LNCaP clone FGC (cell line): ENCODE data around the gene CD6.
"Not testable (repeated sequence)": the region's sequence is repeated elsewhere in the genome, so short reads cannot be mapped to it uniquely, and the experiment has no call there.

Experiments
- DNase-seq: peaks from one replicate; pipeline ENCODE4 v3.0.0-alpha.2; 2011; ENCODE audit warnings: low read depth
- H3K4me3 ChIP-seq: 2 replicates; pipeline ENCODE4 v1.5.1; 2011; ENCODE audit warnings: mild to moderate bottlenecking, low read depth, low read length, control low read depth
- TF ChIP-seq, protein P1 (sequence below): IDR thresholded peaks from 2 replicates; pipeline ENCODE4 v1.5.1; 2012; ENCODE audit warnings: mild to moderate bottlenecking; ENCODE audit not compliant: control insufficient read depth, insufficient read depth; ENCODE audit errors: extremely low read depth

Gene CD6

DNA sequence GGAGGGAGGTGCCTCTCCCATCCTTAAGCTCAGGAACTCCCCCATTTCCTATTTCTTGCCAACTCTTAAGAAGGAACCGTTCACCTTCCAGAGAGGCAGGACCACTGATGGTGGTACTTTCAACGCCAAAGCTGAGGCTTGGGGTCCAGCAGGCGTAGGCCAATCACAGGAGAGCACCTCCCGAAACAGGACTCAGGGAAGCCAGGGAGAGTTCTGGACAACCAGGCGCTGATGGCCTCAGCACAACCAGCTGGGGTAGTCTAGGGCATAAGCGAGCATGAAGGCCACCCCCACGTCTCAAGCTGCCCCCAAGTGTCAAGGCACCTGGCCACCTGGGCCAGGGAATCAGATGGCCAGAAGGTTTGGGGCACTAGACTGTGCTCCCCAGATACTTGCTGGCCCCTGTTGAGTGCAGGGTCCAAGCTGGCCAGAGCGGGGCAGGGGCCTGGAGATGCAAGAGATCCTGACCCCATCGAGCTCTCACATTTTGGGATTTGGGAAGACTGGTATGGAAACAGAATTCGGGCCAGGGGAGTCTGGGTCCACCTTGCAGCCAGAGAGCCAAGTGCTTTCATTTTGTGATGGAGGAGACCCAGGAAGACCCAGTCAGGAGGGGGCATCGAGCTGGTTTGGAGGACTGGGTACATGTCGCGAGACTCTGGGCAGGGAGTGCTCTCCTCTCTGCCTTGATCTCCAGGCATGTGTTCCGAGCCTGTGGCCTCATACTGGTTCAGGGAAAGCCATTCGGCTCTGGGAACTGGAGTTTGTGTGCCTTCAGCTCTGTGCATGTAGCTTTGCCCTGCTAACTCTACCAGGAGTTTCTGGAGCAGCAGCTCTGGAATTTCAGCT lies 926 bp downstream of the CD6 start:
- no peak for DNase-seq

DNA sequence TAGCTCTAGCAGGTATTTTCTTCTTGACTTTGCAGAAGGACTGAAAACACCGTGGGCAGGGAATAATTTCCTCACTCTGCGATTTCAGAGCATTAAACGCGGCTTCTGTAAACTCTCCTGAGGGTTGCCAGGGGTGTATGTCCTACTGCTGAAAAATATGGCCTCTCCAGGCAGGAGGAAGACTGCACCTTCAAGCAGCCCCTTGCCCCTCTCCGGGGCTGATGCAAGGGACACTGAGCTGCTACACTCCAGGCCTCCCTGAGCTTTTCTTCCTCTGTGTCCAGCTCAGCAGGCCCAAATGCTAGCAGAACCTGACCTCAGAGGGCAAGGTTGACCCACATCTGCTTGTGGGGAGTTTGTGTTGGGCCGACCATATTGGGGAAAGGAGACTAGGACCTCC lies 2.2 kb downstream of the CD6 start:
- TF ChIP-seq, protein P1, sequence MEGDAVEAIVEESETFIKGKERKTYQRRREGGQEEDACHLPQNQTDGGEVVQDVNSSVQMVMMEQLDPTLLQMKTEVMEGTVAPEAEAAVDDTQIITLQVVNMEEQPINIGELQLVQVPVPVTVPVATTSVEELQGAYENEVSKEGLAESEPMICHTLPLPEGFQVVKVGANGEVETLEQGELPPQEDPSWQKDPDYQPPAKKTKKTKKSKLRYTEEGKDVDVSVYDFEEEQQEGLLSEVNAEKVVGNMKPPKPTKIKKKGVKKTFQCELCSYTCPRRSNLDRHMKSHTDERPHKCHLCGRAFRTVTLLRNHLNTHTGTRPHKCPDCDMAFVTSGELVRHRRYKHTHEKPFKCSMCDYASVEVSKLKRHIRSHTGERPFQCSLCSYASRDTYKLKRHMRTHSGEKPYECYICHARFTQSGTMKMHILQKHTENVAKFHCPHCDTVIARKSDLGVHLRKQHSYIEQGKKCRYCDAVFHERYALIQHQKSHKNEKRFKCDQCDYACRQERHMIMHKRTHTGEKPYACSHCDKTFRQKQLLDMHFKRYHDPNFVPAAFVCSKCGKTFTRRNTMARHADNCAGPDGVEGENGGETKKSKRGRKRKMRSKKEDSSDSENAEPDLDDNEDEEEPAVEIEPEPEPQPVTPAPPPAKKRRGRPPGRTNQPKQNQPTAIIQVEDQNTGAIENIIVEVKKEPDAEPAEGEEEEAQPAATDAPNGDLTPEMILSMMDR = no peak

More for the DNA sequence above, 926 bp downstream of the CD6 start:
- no peak overlapping the region for H3K4me3 ChIP-seq
- TF ChIP-seq, protein P1 = no peak

DNA sequence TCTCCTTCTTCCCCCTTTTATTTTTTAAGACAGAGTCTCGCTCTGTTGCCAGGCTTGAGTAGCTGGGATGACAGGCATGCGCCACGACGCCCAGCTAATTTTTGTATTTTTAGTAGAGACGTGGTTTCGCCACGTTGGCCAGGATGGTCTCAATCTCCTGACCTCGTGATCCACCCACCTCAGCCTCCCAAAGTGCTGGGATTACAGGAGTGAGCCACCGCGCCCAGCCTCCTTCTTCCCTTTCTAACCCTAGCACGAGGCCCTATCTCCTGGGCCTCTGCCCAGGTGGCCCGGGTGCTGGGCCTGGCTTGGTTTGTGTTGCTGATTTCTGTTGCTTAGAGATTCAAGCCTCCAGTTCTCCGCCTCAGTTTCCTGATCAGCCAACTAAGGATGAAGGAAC lies 2.8 kb downstream of the CD6 start:
- not testable (repeated sequence) for DNase-seq, H3K4me3 ChIP-seq

More for the DNA sequence above, 2.2 kb downstream of the CD6 start:
- DNase-seq = no peak
- H3K4me3 ChIP-seq = no peak overlapping the region

DNA sequence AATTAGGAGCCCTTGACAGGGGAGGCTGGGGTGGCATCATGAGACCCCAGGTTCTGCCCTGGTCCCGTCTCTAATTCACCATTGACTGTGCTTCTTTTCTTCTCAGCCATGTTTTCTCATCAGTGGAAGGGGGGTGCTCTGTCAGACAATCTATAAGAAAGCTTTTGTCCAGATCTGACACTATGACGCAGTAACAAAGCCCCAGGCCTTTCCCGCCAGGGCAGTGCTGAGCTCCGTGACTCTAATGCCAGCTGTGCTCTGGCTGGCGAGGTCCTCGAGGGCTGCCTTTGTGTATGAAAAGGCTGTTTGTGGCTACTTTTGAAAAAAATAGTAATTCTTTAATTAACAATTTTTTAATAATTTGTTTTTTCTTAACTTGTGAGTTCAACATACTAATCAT lies 3.2 kb downstream of the CD6 start:
- H3K4me3 ChIP-seq = no peak overlapping the region
- TF ChIP-seq, protein P1 = no peak
- no peak for DNase-seq

DNA sequence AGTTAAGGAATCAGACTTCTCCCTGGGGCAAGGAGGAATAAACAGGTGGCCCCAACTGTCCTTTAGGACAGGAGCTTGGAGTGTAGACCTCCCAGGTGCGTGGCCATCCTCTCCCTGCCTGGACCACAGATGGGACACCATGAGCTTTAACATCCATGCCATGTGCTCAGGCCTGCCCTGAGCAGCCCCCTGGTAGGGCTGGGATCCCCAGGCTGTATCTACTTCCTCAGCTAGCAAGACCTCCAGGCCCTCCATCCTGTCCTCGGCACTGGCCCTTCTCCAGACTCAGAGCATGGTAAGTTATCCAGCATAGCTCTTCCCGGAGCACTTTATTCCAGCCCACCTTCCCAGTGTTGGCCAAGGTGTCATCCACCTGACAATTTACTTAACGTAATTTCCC lies 5.7 kb downstream of the CD6 start:
- no peak overlapping the region for H3K4me3 ChIP-seq

DNA sequence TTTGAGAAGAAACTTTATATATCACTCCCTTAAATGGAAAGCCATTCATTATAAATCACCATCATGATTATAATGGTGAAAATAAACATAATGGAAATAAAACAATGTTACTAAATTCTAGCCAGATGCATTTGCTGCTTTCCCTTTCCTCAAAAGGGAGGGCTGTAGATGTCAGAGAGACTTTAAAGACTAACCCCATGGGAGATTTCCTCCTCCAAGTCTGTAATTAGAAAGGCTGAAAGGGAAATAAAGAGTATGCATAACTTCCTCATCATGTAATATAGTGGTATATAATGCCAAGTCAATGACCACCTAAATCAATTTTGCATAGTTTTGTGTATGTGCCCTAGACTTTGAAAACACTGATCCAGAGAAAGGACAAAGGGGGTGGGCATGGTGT lies 6.4 kb downstream of the CD6 start:
- no peak for DNase-seq
- TF ChIP-seq, protein P1 = no peak
- no peak overlapping the region for H3K4me3 ChIP-seq

More for the DNA sequence above, 5.7 kb downstream of the CD6 start:
- TF ChIP-seq, protein P1 = no peak
- DNase-seq = no peak

DNA sequence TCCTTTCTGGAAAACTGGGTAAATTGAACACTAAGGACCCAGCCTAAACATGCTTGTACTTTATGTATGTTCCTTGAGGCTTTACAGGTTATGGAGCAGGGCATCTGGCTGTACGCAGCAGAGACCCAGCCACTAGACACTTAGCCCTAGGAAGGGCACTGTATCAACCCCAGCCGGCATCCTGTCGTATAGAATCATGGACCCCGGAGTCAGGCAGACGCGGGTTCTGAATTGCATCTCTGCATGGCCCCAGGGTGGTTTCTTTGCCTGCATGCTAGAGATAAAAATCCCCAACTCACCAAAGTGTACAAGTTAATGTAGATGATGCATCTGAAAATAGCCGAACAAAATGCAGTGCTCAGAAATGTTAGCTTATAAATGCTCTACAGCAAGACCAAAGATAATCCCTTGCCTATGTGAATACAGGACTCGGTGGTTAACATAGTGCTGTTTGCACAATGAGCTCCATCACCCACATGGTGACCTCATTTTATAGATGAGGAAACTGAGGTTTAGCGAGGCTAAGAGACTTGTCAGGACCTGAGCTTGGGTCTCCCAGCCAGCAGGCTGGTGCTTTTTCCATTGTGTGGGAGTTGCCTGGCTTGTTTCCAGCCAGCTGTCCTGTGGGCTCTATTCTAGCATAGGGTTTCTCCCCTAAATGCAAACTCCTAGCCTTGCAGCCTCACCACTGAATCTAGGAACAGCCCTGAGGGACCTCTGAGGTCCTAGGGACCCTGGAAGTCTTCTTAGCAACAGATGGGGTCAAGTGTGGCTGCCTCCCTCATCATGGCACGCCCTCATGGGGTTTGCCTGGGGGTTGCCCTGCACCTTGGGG lies 7.3 kb downstream of the CD6 start:
- no peak for DNase-seq
- TF ChIP-seq, protein P1 = no peak
- H3K4me3 ChIP-seq = no peak overlapping the region
